ENCODE data around the gene ZNF189.
"Not testable (repeated sequence)": the region's sequence is repeated elsewhere in the genome, so short reads cannot be mapped to it uniquely, and the experiment has no call there.

ZNF189 gene

GRCh38 chr9:101381118-101381517 lies 17.5 kb upstream of the ZNF189 start:
- no peak for DNase-seq

DNA sequence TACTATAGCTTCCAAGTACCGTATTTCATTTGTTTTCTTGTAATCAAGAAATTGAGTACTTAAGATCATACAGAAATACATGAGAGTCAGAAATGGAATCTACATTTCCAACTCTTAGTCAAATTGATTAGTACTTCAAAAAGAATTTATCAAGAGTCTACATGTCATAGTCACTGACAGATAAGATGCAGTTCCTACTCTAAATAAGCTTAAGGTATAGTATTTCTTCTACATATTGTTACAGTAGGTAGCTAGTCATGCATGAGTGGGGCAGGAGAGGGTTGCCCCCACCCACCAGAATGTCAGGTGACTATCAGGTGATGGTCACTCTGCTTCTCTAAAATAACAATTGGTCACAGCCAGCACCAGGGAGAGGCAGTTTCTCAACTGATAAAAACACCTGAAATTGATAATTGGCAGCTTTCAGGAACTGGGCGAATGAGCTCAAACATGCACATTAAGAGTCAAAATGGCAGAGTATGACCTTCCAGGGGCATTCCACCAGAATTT lies 16.8 kb upstream of the ZNF189 start:
- no peak for DNase-seq

- no peak for DNase-seq
These were observed 15.3 kb upstream of the ZNF189 start for GRCh38 chr9:101383361-101383760.

- not testable (repeated sequence) for DNase-seq
These were observed 13.6 kb upstream of the ZNF189 start, which contains the start of gene BAAT for GRCh38 chr9:101384873-101385536. TSS of gene BAAT (minus strand) at chr9:101385006. CDS start at chr9:101371404, 13,602 bp downstream.

GRCh38 chr9:101387871-101388506 lies 10.7 kb upstream of the ZNF189 start:
- DNase-seq = peak; percentile 83

- peak; percentile 75 for DNase-seq
These were observed 10.1 kb upstream of the ZNF189 start for GRCh38 chr9:101388507-101388993.

GRCh38 chr9:101393135-101393534 lies 5.5 kb upstream of the ZNF189 start:
- DNase-seq = no peak

- no peak for DNase-seq
These were observed 4.0 kb upstream of the ZNF189 start for GRCh38 chr9:101394687-101395086.

DNA sequence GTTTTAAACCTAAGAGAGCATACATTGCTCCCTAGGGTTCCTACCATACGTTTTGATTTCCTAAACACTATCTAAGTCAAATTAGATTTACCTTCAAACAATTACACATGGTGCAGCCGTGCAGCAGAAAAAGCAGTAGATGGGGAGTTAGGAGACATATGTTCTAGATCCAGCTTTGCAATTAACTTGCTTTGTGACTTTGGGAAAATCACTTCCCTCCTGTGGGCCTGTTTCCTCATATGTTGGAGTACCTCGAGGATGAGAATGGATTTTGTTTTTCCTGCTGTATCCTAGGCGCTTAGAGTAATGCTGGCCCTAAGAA lies 944 bp upstream of the ZNF189 start:
- peak; percentile 61 for DNase-seq

DNA sequence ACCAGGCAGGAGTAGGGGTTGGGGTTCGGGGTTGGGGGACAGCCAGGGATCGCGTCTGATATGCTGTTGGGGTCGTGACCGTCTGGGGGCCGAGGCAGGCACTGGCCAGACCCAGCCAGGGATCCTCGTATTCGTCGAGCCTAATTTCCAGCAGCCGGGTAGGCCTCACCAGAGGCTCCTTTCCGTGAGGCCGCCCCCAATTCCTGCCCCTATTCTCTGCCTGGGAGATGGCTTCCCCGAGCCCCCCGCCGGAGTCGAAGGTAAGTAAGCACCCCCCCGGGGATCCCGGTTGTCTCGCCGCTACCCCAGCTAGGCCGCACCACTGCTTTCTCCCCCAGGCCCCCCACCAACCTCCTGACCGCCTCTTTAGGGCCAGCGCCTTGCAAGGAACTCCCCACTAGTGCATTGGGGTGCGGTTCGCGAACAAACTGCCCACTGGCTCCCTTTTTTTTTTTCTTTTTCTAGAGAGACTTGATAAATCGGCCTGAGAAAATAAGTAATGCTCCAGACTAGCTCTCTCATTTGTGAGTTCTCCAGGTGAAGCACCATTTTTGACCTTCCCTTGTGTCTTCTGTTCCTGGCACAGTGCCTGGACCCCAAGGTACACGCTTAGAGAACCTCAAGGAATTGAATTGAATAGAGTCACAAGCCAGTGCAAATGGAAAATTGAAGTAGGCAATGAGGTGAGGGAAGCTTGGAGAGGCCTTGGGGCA lies 435 bp downstream of the ZNF189 start:
- peak; percentile 35 for DNase-seq

DNA sequence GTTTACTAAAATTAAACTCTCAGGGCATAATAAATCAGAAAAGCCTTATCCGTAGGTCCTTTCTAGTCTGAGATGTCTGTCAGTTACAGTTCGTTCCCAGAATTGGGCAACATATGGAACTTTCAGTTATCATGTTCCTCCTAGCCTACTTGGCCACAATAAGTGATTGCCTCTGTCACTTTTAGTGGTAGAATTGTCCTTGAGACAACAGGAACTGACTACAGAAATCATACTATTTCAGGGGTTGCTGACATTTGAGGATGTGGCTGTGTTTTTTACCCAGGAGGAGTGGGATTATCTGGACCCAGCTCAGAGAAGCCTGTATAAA lies 956 bp downstream of the ZNF189 start:
- DNase-seq = no peak

DNA sequence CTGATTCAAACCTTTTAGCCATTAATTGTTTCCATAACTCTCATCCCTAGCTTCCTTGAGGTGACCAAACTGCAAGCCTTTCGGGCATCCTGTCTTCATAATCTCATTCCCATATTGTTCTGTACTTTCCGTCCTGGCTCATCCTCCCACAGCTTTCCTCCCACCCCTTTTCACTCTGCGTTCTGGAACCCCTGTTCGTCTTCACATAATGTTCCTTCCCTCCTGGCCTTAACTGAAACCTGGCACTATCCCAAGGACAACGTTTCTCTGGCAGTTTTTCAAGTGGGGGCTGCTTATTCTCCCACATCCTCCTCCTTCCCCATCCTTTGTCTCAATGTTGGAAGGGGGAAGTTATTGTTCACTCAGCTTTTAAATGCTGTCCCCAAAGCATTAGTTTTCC lies 1.5 kb downstream of the ZNF189 start:
- DNase-seq = no peak

- no peak for DNase-seq
These were observed 5.0 kb downstream of the ZNF189 start for GRCh38 chr9:101403516-101404285.

- no peak for DNase-seq
These were observed 9.9 kb downstream of the ZNF189 start for GRCh38 chr9:101408374-101409078.

DNA sequence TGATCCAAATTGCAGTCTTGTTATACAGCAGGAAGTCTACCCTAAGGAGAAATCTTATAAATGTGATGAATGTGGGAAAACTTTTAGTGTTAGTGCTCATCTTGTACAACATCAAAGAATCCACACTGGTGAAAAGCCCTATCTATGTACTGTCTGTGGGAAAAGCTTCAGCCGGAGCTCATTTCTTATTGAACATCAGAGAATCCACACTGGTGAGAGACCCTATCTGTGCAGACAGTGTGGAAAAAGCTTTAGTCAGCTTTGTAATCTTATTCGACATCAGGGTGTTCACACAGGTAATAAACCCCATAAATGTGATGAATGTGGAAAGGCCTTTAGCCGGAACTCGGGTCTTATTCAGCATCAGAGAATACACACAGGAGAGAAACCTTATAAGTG lies 10.4 kb downstream of the ZNF189 start:
- peak; percentile 7 for DNase-seq

- DNase-seq = no peak
These were observed 16.2 kb downstream of the ZNF189 start for GRCh38 chr9:101414839-101415238.

GRCh38 chr9:101415578-101415977 lies 16.9 kb downstream of the ZNF189 start:
- no peak for DNase-seq

- DNase-seq = no peak
These were observed 18.7 kb downstream of the ZNF189 start for GRCh38 chr9:101417389-101417788.

- DNase-seq = no peak
These were observed 19.3 kb downstream of the ZNF189 start for GRCh38 chr9:101417977-101418376.

DNA sequence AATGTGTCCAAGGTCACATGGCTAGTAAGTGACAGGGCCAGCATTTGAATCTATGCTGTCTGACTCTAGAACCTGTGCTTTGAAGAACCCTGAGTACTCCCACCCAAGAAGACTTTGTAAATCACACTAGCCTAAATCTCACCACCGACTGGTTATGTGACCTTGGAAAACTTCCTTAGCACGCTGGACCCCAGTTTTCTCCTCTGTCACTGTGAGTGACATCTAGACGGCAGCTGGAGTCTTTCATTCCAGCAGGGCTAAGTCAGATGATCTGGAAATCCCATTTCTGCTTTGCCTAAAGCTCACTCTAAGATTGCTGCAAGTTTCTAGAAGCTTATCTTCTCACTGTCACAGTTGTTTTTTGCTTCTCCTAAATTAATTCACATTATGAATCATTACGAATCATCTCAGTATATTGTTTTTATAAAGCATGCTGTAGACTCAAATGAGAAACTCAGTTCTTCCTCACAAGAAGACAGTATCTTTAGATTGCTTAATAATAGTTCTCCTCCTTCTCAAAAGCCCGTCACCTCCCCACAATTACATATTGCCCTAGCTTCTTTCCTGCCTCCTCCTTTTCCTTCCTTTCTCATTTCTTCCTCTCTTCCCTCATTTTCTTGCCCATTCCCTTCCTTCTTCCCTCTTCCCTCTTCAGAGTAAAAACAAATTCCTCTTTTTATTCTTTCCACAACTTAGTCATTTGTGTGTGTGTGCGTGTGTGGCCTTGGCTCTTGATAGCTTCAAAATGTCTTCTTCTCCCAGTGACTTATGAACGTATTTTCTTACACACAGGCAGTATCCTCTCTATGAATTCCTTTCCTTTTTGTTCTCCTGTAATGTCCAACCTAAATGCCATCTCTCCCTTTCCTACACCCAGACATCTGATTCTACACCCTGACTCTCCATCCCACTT lies 20.1 kb downstream of the ZNF189 start:
- DNase-seq = no peak

- no peak for DNase-seq
These were observed 21.2 kb downstream of the ZNF189 start for GRCh38 chr9:101419863-101420262.

All from DMS53 (cell line).